AG04449 (cell line): ENCODE measurements around the gene CEACAM7.

ENCODE experiments used
- CTCF ChIA-PET: fragments of 350-600 bp; formaldehyde crosslinking; extraction: SDS; loops from one replicate; lab custom pipeline; 2021; ENCODE audit warnings: antibody characterized with exemption; lab: Yijun Ruan, JAX
- POLR2A ChIA-PET: fragments of 400-600, 350-600 bp; formaldehyde crosslinking; extraction: SDS; loops from one replicate; lab custom pipeline; 2020; ENCODE audit warnings: antibody characterized with exemption, inconsistent platforms; lab: Yijun Ruan, JAX
- DNase-seq: peaks from one replicate; pipeline ENCODE4 v3.0.0-alpha.2; 2010; ENCODE audit warnings: low read depth, low spot score
- H3K4me3 ChIP-seq: 2 replicates; pipeline ENCODE4 v1.5.1; 2011; ENCODE audit warnings: low read depth, mild to moderate bottlenecking, control low read depth, low read length
- TF ChIP-seq, protein P1 (sequence below): IDR thresholded peaks from one replicate; pipeline ENCODE4 v1.5.1; 2011; ENCODE audit warnings: mild to moderate bottlenecking, moderate library complexity, low read length, control low read depth, inconsistent platforms; ENCODE audit not compliant: insufficient read depth; ENCODE audit errors: missing control alignments

The CEACAM7 gene

DNA sequence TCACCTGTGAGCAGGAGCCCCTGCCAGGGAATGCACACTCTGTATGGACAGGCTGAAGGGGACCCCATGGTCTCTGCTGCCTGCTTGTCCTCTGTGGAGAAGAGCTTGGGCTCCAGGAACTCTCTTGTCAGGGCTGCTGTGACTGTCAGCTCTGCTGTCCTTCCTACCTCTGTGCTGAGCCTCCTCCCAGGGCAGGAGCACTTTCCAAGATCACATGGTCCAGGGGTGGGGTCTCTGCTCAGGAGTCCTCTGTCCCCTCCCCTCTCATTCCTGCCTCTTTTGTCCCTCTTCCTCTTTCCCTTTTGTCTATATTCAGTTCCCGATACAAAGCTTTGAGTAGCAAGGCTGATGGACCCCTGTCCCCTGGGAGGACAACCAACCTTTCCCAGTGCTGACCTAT, at the start of gene CEACAM7:
CEACAM7 (minus strand) TSS at position 173 of the 400 bp plus-strand sequence; CDS start at position 68, 105 bp downstream.
- no peak for DNase-seq
- TF ChIP-seq, protein P1, sequence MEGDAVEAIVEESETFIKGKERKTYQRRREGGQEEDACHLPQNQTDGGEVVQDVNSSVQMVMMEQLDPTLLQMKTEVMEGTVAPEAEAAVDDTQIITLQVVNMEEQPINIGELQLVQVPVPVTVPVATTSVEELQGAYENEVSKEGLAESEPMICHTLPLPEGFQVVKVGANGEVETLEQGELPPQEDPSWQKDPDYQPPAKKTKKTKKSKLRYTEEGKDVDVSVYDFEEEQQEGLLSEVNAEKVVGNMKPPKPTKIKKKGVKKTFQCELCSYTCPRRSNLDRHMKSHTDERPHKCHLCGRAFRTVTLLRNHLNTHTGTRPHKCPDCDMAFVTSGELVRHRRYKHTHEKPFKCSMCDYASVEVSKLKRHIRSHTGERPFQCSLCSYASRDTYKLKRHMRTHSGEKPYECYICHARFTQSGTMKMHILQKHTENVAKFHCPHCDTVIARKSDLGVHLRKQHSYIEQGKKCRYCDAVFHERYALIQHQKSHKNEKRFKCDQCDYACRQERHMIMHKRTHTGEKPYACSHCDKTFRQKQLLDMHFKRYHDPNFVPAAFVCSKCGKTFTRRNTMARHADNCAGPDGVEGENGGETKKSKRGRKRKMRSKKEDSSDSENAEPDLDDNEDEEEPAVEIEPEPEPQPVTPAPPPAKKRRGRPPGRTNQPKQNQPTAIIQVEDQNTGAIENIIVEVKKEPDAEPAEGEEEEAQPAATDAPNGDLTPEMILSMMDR: no peak
- CTCF ChIA-PET: interaction anchor here (1.1 to 2.8 kb wide), 2 partner anchors 11 to 91 kb away, joined by 3 to 11 read pairs; no protein-coding TSS in a partner anchor
- no peak within 1 kb of the TSS for H3K4me3 ChIP-seq
- POLR2A ChIA-PET: no interaction called here

DNA sequence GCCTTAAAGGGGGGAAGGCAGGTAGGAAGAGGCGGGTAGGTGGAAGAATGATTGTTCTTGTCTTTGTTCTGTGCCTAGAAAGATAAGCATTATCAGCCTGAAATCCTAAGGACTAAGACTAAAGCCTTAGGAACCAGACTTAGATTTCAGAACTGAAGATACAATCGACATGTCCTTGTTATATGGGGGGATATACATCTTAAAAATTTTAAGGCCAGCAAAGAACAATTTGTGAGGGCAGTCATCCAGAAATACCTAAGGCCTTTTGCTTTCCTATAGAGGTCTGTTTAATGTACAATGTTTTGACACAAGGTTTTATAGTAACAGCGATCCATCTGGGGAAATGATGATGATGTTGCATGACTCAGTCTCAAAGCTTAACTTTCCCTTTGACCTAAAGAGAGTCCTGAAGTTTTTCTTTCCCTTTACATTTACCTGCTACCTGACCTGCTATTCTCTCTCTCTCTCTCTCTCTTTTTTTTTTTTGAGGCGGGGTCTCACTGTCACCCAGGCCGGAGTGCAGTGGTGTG, 47.1 kb upstream of the CEACAM7 start:
- H3K4me3 ChIP-seq: no peak overlapping the region
- ChIA-PET CTCF (interaction anchor here (0.6 to 1.4 kb wide), 5 partner anchors 10 to 575 kb away, joined by 3 to 6 read pairs (median 3); partner anchors contain the start of gene CEACAM6), POLR2A (no interaction called here)
- DNase-seq: no peak
- TF ChIP-seq, protein P1: no peak

DNA sequence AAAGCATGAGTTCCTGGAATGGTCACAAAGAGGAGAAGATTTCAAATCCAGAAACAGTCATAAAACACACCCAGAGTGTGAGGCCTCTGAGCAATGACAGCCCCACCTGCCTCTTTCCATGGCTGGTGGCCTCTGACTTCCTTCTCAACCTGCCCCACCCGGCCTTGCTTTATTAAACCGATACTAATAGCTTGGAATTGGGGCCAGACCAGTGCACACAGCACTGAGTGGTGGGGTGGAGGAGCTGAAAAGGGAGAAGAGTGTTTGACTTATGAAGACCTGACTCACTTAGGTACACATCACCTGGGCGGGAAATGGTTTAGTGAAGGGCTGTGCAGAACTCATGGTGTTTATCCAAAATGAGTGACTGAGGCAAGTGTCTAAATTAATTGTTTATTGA, 46.5 kb upstream of the CEACAM7 start:
- ChIA-PET CTCF (interaction anchor here (1.4 kb wide), 1 partner anchor 11 kb away, joined by 3 read pairs; no protein-coding TSS in a partner anchor), POLR2A (no interaction called here)
- TF ChIP-seq, protein P1: no peak
- no peak for DNase-seq
- H3K4me3 ChIP-seq: no peak overlapping the region

DNA sequence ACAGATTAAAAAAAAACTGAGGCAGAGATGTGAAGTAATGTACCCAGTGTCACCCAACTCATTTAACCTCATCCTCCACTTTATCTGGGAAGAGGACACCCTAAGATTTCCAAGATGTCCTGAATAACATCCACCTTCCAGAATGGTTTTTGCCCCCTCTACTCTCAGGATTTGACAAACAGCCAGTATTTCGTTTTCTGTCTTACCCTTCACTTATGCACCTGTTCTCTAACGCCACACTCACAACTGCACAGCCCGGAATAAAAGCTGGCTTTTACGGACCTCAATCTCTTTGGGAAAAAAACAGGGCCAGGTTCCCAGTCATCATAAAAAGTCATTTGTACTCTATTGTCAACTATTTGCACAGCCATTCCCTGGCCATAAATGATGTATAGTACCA, 46.1 kb upstream of the CEACAM7 start:
- POLR2A ChIA-PET: no interaction called here
- CTCF ChIA-PET: no interaction called here
- TF ChIP-seq, protein P1: no peak
- no peak overlapping the region for H3K4me3 ChIP-seq
- no peak for DNase-seq

DNA sequence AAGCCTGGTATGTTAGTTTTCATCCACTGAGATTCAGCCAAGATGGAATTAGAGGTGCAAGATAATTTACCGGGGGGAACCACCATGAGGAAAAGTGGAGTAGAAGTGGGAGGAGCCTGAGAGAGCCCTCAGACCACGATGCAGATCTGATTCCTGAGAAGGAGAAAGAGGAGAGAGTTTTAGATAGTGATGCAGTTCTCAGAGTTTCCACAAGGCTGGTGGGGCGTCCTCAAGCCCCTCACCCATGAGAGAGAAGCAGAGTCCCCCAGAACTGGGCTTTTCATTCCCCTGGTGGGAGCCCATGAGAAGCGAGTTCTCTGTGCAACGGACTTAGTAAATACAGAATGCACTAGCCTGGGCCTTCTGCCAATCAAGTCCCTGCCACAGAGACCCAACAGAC, 38.4 kb upstream of the CEACAM7 start:
- TF ChIP-seq, protein P1: no peak
- ChIA-PET CTCF (no interaction called here), POLR2A (no interaction called here)
- no peak for DNase-seq
- no peak overlapping the region for H3K4me3 ChIP-seq

DNA sequence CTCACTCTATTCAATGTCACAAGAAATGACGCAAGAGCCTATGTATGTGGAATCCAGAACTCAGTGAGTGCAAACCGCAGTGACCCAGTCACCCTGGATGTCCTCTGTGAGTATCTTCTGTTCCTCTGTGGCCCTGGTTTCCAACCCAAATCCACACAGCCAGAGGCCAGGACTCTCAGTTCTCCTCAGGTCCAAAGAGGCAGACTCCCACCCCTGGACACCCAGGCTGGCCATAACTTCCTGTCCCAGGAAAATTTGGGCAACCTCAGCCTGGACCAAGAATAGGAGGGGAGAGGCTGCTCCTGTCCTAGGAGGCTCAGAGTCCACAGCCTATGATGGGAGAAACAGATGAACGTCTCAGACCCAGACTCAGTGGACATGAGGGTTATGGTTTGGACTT, 32.0 kb upstream of the CEACAM7 start:
- ChIA-PET CTCF (no interaction called here), POLR2A (no interaction called here)
- H3K4me3 ChIP-seq: no peak overlapping the region
- no peak for DNase-seq
- TF ChIP-seq, protein P1: no peak
